HG03469 (cell line): ENCODE measurements around the gene TCERG1L.
"Not testable (repeated sequence)": the region's sequence is repeated elsewhere in the genome, so short reads cannot be mapped to it uniquely, and the experiment has no call there.

Experiments used
- ATAC-seq: cut with Tn5 transposase; IDR thresholded peaks from one replicate; pipeline ENCODE4 v1.9.1; 2021; ENCODE audit warnings: mild to moderate bottlenecking, moderate library complexity, moderate number of reproducible peaks; ENCODE audit not compliant: unreplicated experiment

TCERG1L gene

GRCh38 chr10:131250454-131251145 is 60.9 kb downstream of the TCERG1L start:
- ATAC-seq = no peak

DNA sequence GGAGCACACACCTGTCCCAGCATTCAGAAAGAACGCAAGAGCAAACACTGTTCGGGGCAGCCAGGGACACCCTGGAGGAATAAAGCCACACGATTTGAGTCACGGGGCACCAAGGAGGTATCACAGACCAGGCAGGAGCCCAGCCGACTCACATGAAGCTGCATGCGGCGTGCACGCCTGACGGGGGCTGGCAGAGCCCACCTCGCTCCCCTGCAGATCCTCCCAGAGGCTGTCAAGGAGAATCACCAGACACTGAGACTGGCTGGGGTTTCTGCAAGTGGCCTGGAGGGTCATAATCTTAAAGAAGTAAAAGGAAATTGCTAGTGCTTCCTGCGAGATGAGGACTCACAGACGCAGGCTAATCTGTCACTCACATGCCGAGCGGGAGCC is 61.6 kb downstream of the TCERG1L start:
- ATAC-seq = no peak

DNA sequence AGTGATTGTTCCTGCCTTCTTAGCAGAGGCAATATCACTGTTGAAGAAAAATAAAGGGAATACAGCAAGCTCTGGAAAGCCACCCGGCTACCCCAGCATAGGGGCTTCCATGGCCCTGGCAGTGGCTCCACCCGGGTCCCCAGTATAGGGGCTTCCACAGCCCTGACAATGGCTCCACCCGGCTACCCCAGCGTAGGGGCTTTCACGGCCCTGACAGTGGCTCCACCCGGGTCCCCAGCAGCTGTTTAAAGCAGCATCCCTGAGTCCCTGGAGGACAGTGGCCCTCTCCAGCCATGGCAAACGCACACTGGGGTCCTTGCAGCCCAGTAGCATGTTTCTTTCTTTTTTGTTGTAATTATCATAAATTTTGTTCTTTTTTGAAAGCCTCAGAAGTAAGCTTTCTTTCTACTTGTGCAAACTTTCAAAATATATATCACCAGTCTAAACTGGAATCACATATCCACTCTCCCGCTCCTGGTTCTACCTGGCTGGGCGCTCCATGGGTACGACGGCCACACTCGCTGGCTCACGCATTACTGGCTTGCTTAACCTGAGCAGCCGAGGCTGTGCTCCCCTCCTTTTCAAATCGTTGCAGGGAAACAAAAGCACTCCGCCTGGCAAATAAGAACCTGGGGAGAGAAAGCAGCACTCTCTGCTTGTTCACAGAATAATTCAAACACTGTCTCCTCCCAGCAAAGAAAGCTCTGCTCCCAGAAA is 62.1 kb downstream of the TCERG1L start:
- no peak for ATAC-seq

DNA sequence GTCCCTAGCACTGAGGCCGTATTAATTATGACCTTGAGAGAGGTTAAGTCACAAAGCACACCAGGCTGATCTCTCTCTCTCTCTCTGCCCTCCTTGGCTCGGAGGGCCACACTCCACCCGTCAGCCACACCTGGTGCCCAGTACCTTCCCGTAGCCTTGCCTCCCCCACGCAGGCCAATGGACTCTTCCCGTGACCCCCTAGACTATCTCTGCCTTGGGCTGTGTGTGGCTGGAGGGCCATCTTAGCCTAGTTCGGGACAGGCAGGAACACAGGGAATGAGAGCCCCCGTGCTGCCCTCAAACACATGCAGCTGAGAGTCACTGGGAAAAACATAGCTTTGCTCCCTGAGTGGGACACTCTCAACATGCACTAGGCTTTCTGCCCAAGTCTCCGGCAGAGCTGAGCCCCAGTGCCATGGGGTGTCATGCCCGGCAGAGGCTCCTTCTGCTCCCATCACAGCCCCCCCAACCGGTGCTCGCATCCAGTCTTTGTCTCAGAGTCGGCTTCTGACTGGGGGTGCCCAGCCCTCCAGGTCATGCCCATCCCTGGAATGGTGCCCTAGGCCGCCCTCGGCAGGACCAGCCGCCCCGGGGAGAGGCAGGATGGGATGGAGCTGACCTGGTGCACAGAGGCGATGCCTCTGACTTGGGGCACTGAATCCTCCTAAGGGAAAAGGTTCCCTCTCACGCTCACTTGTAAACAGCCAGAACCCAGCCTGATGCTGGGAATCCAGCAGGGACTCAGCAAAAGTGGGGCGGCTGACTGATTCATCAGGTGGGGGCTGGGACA is 63.0 kb downstream of the TCERG1L start:
- no peak for ATAC-seq

- ATAC-seq = no peak
Measured at GRCh38 chr10:131247873-131248272, 63.6 kb downstream of the TCERG1L start.

DNA sequence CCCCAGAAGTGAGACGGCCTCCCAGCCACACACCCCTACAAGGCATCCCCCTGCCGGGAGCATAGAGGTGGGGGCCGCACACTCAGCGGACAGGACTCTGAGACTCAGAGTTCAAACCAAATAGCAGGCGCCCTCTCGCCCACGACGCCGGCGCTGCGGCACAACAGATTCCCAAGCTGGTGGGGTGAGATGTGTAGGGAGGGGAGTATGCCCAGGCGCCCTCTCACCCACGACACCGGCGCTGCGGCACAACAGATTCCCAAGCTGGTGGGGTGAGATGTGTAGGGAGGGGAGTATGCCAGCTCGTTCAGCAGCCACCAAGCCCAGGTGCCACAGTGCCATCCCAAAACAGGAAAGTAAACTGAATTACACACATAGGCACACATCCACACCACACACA is 64.7 kb downstream of the TCERG1L start:
- no peak for ATAC-seq

- ATAC-seq = no peak
Measured at GRCh38 chr10:131246089-131246488, 65.4 kb downstream of the TCERG1L start.

DNA sequence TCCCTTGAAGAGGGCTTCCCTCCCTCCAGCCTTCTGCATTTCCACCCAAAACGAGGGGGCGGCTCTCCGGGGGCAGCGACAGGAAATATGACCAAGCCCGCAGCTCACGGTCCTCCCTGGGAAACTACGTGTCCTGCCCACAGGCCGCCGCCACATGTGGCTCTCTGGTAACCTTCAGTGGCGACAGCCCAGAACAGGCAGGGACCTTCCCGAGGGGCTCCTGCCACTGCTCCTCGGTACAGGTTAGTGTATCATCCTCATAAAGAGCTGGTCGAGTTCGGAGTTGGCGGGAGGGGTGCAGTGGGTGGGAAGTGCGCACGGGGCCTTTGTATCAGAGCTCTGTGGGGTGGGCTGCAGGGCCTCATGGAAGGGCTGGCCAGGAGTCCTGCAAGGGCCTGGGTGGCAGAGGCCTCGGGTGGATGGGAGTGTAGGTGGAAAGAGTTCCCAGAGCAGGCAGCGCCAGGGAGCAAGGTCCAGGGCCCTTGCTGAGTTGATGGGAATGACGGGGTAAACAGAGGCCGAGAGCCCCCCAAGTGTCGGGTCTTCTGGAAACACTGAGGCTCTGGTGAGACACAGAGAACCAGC is 66.0 kb downstream of the TCERG1L start:
- no peak for ATAC-seq

GRCh38 chr10:131244836-131245235 is 66.7 kb downstream of the TCERG1L start:
- no peak for ATAC-seq

DNA sequence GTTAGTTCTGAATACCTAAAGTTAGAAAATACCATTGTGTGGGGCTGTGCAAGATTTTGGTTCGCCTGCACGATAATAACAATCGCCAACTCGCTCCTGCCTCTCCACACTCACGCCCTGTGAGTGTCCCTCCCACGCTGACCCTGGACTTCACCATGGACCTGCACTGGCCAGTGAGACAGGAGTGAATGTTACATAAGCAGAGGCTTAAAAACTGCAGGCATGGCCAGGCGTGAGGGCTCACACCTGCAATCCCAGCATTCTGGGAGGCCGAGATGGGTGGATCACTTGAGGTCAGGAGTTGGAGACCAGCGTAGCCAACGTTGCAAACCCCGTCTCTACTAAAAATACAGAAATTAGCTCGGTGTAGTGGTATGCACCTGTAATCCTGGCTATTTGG is 68.4 kb downstream of the TCERG1L start:
- no peak for ATAC-seq

DNA sequence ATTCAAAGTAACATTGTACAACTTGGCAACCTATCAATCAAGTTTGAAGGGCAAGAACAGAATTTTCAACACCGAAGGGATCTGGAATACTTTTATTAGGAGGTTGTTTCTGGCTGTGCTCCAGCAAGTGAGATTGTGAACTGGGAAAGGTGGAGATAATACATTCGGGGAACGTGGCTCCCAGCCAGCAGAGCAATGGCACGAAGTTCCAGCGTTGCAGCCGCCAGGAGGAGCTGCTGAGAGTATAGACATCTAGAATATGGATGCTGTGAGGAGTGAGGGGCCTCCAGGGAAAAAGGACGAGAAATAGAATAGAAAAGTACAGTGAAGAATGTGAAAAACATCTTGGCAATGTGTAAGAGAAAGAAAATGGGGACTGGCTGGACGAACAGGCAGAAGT is 69.5 kb downstream of the TCERG1L start:
- no peak for ATAC-seq

- no peak for ATAC-seq
Measured at GRCh38 chr10:131240691-131241090, 70.8 kb downstream of the TCERG1L start.

DNA sequence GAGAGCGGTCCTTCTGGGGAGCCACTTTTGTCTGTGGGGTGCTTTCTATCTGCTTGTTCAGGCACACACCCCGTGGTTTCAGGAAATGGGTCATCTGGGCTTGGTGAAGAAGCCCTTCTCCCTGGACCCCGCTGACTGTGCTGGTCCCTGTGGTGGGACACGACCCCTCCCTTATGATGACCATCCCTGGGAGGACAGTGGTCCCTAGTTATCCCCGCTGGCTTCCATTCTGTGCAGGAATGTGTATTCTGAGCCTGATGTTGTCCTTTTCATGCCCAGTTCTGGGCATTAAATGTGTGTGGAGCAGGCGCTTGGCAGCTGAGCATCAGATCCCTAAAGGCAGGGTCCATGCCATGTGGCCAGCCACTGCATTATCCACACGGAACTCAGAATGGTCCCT is 71.6 kb downstream of the TCERG1L start:
- ATAC-seq = no peak

DNA sequence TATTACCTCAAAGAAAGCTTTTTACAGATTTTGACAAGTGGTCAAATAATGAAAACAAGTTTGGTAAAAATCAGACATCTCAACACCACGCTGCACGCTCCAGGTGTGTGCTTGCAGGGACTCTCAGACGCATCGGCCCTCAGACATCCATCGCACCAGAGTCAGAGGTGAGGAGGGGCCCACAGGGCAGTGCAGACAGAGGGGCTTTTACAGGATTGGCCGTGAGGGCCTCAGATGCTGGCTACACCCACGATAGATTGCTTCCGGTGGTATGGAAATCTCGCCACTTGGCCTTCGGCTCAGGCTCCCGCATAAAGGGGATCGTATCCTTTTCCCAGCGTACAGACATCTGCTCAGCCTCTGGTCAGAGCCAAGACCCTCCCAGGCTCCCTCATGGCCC is 72.1 kb downstream of the TCERG1L start:
- no peak for ATAC-seq

DNA sequence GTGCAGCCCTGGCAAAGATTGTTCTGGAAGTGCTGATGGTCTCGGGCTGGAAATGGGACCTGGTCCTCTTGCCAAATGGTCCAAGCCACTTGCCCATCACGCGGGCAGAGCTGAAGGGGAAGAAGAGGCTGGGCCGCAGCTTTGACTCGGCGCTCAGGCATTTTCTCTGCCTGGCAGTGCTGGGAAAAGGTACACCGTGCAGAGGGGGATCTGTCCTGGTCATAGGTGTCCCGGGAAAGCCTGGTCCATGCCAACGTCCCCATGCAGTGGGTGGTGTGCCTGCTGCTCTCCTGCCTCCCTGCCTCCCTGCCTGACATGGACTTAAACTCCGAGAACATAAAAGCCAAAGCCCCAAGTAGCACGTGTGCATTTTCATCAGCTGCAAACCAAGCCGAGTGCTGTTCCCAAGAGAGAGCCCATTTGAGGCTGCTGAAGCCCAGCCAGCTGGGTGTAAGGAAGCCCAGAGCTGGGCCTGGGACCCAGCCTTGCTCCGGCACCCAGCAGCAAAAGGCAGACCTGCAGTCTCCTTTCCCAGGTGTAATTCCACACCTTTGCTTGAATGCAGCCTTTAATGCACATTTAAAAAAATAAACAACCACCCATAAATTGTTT is 72.7 kb downstream of the TCERG1L start:
- no peak for ATAC-seq

DNA sequence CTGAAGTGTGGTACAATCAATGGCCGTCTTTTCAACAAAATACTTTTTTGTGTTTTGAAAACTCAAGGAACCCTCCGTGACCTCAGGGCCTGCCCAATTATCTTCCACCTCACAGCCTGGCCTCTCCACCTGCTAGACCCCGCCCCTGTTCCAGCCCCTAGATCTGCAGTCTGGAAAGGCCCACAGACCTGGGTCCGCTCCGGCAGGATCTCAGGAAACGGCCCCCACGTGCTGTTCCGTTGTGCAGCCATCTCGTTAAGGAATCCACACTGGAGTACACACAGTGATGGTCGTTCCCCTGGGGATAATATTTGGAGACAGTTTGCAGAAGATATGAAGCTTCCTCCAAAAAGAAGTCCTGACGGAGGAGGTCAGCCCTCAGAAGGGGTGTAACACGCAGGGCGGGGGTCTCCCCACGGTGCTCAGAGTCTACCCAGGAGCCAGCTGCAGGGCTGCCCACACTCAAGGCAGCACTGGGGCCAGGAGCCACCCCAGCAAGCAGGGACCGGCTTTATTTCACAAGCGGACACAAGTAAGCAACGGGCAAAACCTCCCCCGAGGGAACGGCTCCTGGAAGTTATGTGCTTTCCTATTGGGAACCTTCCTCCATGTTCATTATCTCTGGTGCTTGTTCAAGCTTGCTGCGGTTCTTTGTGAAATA is 73.4 kb downstream of the TCERG1L start:
- no peak for ATAC-seq

GRCh38 chr10:131234606-131235005 is 76.9 kb downstream of the TCERG1L start:
- not testable (repeated sequence) for ATAC-seq

- ATAC-seq = no peak
Measured at GRCh38 chr10:131233611-131234258, 77.8 kb downstream of the TCERG1L start.

DNA sequence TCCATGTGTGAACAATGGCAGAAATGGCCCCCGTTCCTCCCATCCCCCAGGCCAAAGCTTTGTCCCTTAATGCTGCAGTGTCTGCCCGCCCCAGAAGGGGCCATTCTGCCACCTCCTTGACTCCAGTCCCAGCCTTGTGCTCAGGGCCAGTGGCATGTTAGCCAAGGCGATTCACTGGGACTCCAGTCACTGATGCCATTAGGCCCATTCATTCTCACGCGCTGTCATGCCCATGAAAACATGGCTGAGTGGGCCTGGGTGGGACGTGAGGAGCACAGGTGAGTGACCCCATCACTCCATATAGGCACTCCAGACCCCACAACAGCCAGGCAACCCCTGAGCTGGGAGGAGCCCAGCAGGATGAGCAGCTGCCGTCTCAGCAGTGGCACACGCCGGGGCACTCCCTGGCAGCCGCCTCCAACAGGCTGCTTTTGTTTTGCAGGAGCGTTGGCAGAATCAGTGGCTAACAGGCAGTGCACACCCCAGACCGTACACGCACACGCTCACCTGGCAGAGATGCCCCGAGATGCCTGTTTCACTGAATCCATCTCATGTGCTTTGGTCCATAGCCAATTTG is 79.5 kb downstream of the TCERG1L start:
- ATAC-seq = no peak
